Lung (tissue), 12 donors: ENCODE results near the gene ETF1. TPM values are rescaled to one million over a fixed set of nuclear protein-coding genes. Genes with fewer than 3 reads are reported as not detected.

Experiments used
- ATAC-seq: fragments of 200-7000 bp; cut with Tn5 transposase; one replicate; pipeline ENCODE4 v1.9.1; 2020; ENCODE audit warnings: moderate number of reproducible peaks; ENCODE audit not compliant: insufficient read depth, low FRiP score
- DNase-seq, 3 donors: peaks; one replicate each; pipeline ENCODE4 v3.0.0-alpha.2; 2013 to 2017
- H3K27ac ChIP-seq, 2 donors: one replicate each; pipeline ENCODE4 v1.5.1; 2013; ENCODE audit warnings: mild to moderate bottlenecking in 2 of 2, moderate library complexity in 2 of 2, control low read depth in 1 of 2, inconsistent platforms in 1 of 2, low read depth in 1 of 2, low read length in 1 of 2
- H3K27me3 ChIP-seq, 3 donors: one replicate each; pipeline ENCODE4 v1.5.1; 2013; ENCODE audit warnings: low read length in 2 of 3; ENCODE audit not compliant: control insufficient read depth in 3 of 3, insufficient read depth in 3 of 3
- H3K36me3 ChIP-seq, 4 donors: one replicate each; pipeline ENCODE4 v1.5.1; 2013; ENCODE audit warnings: low read length in 4 of 4, mild to moderate bottlenecking in 1 of 4, moderate library complexity in 1 of 4; ENCODE audit not compliant: control insufficient read depth in 4 of 4, insufficient read depth in 4 of 4
- H3K4me1 ChIP-seq, 5 donors: one replicate each; pipeline ENCODE4 v1.5.1; 2013; ENCODE audit warnings: low read length in 5 of 5, mild to moderate bottlenecking in 2 of 5, moderate library complexity in 1 of 5; ENCODE audit not compliant: control insufficient read depth in 5 of 5, insufficient read depth in 5 of 5
- H3K4me3 ChIP-seq: one replicate; pipeline ENCODE4 v1.5.1; 2013; ENCODE audit warnings: mild to moderate bottlenecking, control low read depth, moderate library complexity
- H3K9ac ChIP-seq, 2 donors: one replicate each; pipeline ENCODE4 v1.5.1; 2013; ENCODE audit warnings: low read length in 2 of 2, control low read depth in 1 of 2; ENCODE audit not compliant: insufficient read depth in 1 of 2
- H3K9me3 ChIP-seq, 4 donors: one replicate each; pipeline ENCODE4 v1.5.1; 2013; ENCODE audit warnings: low read length in 3 of 4, mild to moderate bottlenecking in 1 of 4, moderate library complexity in 1 of 4; ENCODE audit not compliant: control insufficient read depth in 4 of 4, insufficient read depth in 3 of 4
- WGBS, 2 donors: extraction: QIAGEN DNeasy Blood & Tissue Kit; methylation state at CpG; one replicate each; pipeline ENCODE4 v1.1.7; 2013; 5-methylcytosine and 5-hydroxymethylcytosine counted together
- polyA plus RNA-seq, 2 donors: library from polyadenylated mRNA; stranded (reverse); fragments of 200-250 nt; gene quantifications; one replicate each; pipeline ENCODE4 v1.2.1, GENCODE V29; 2013
- total RNA-seq, 2 donors: library from RNA; depleted of rRNA in 1 of 2; stranded (reverse); fragments of >200 nt in 1 of 2; gene quantifications; one replicate each; pipeline ENCODE4 v1.2.1, GENCODE V29; 2014 to 2021
- TF ChIP-seq, protein P1 (sequence below): IDR thresholded peaks from 2 replicates; pipeline ENCODE4 v1.5.1; 2012; ENCODE audit warnings: mild to moderate bottlenecking; ENCODE audit errors: control extremely low read depth, extremely low read depth
- donor health status: control.
- donor health status: control.
- donor health status: Bipolar disorder and iron deficiency.
- donor health status: healthy.
- donor health status: DM: yes; HTN: yes; CAD: no.

Gene ETF1
- total and polyA plus RNA-seq, 4 donors: 36.9 to 99.2 (median 62.8) TPM

- TF ChIP-seq, protein P1, sequence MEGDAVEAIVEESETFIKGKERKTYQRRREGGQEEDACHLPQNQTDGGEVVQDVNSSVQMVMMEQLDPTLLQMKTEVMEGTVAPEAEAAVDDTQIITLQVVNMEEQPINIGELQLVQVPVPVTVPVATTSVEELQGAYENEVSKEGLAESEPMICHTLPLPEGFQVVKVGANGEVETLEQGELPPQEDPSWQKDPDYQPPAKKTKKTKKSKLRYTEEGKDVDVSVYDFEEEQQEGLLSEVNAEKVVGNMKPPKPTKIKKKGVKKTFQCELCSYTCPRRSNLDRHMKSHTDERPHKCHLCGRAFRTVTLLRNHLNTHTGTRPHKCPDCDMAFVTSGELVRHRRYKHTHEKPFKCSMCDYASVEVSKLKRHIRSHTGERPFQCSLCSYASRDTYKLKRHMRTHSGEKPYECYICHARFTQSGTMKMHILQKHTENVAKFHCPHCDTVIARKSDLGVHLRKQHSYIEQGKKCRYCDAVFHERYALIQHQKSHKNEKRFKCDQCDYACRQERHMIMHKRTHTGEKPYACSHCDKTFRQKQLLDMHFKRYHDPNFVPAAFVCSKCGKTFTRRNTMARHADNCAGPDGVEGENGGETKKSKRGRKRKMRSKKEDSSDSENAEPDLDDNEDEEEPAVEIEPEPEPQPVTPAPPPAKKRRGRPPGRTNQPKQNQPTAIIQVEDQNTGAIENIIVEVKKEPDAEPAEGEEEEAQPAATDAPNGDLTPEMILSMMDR: no peak
- 47 to 73% methylated on average over 3 of the region's 3 CpGs for WGBS, 2 donors
- DNase-seq (no peak), ATAC-seq (no peak)
- Histone ChIP-seq H3K36me3 (peaks cover 38 to 65% (median 52%) of the 10 kb centered on the region in 4 donors), H3K9ac (no peak overlapping the region), H3K4me1 (no peaks in the 10 kb centered on the region), H3K4me3 (no peak overlapping the region), H3K9me3 (no peaks in the 10 kb centered on the region), H3K27ac (no peak overlapping the region), H3K27me3 (no peaks in the 10 kb centered on the region)
Observed at GRCh38 chr5:138566792-138567191, 23.8 kb upstream of the ETF1 start.

DNA sequence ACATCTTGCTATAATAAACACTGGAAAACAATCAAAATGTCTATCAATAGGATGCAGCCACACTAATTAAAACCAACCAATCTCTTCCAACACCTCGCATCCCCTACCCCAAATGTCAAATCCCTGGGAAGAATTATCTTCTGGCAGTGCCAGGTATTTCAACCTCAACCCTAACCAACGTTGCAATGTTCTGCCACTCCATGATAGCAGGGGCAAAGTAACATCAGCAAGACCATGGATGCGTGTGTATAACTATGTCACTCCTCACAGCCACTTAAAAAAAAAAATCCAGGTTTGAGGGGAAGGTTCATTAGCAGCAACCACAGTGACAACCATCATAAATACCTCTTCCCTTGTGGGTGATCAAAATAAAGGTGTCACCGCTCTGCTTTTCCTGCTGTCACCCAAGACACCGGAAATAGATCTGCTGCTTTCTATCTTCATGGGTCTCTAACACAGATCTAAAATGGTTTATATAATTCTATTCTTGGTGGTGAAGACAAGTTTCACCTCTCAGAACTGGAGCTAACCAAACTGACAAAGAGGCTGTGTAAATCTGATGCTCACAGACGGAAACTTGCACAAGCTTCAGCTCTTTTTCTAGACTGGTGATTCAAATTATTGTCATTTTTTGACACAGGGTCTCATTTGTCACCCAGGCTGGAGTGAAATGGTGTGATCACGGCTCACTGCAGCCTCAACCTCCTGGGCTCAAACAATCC is 22.2 kb upstream of the ETF1 start:
- 84 to 92% methylated on average over 7 of the region's 7 CpGs for WGBS, 2 donors
- no peak for DNase-seq
- no peak overlapping the region for H3K4me3 ChIP-seq
- no peaks in the 10 kb centered on the region for H3K4me1 ChIP-seq
- H3K9ac ChIP-seq: no peak overlapping the region
- peaks cover 34 to 68% (median 46%) of the 10 kb centered on the region in 4 donors for H3K36me3 ChIP-seq
- no peak for ATAC-seq
- TF ChIP-seq, protein P1: no peak
- no peaks in the 10 kb centered on the region for H3K9me3 ChIP-seq
- H3K27ac ChIP-seq: no peak overlapping the region
- no peaks in the 10 kb centered on the region for H3K27me3 ChIP-seq

- no peaks in the 10 kb centered on the region for H3K4me1 ChIP-seq
- ATAC-seq: no peak
- DNase-seq: no peak
- H3K9ac ChIP-seq: no peak overlapping the region
- H3K27me3 ChIP-seq: no peaks in the 10 kb centered on the region
- no peak overlapping the region for H3K4me3 ChIP-seq
- TF ChIP-seq, protein P1: no peak
- no peak overlapping the region for H3K27ac ChIP-seq
- peaks cover 38 to 66% (median 48%) of the 10 kb centered on the region in 4 donors for H3K36me3 ChIP-seq
- no peaks in the 10 kb centered on the region for H3K9me3 ChIP-seq
- 82 to 95% methylated on average over 9 of the region's 9 CpGs for WGBS, 2 donors
Observed at GRCh38 chr5:138564242-138564641, 21.2 kb upstream of the ETF1 start.
